GM12865 (cell line): ENCODE results near the gene AP2S1.
"Not testable (repeated sequence)": the region's sequence is repeated elsewhere in the genome, so short reads cannot be mapped to it uniquely, and the experiment has no call there.

Experiments
- DNase-seq: peaks from one replicate; pipeline ENCODE4 v3.0.0; 2010; ENCODE audit warnings: low read depth
- H3K4me3 ChIP-seq: 2 replicates; pipeline ENCODE4 v1.5.1; 2011; ENCODE audit warnings: mild to moderate bottlenecking, low read depth, low read length, control low read depth
- TF ChIP-seq, protein P1 (sequence below): IDR thresholded peaks from 2 replicates; pipeline ENCODE4 v1.5.1; 2011; ENCODE audit warnings: low read length, control low read depth, low read depth, inconsistent platforms; ENCODE audit not compliant: insufficient read depth; ENCODE audit errors: missing control alignments

AP2S1 gene

DNA sequence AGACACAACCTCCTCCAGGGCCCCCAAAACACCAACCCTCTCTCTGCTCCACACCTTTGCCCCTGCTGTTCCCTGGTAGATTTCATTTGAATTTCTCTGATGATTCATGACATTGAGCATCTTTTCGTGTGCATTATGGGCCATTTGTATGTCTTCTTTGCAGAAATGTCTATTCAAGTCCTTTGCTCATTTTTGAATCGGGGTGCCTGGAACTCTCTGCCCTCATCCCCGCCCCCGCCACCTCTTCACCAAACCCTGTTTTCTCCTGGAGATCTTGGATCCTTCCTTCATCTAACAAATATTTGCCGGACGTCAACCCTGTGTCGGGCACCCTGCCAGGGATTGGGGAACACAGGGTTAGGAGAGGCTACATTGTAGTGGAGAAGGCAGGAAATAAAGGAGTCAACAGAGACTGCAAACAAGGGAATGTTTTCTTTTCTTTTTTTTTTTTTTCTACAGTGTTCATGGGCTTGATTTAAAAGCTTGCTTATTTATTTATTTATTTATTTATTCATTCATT, 36.7 kb downstream of the AP2S1 start:
- TF ChIP-seq, protein P1, sequence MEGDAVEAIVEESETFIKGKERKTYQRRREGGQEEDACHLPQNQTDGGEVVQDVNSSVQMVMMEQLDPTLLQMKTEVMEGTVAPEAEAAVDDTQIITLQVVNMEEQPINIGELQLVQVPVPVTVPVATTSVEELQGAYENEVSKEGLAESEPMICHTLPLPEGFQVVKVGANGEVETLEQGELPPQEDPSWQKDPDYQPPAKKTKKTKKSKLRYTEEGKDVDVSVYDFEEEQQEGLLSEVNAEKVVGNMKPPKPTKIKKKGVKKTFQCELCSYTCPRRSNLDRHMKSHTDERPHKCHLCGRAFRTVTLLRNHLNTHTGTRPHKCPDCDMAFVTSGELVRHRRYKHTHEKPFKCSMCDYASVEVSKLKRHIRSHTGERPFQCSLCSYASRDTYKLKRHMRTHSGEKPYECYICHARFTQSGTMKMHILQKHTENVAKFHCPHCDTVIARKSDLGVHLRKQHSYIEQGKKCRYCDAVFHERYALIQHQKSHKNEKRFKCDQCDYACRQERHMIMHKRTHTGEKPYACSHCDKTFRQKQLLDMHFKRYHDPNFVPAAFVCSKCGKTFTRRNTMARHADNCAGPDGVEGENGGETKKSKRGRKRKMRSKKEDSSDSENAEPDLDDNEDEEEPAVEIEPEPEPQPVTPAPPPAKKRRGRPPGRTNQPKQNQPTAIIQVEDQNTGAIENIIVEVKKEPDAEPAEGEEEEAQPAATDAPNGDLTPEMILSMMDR, result no peak
- no peak for DNase-seq
- no peak overlapping the region for H3K4me3 ChIP-seq

DNA sequence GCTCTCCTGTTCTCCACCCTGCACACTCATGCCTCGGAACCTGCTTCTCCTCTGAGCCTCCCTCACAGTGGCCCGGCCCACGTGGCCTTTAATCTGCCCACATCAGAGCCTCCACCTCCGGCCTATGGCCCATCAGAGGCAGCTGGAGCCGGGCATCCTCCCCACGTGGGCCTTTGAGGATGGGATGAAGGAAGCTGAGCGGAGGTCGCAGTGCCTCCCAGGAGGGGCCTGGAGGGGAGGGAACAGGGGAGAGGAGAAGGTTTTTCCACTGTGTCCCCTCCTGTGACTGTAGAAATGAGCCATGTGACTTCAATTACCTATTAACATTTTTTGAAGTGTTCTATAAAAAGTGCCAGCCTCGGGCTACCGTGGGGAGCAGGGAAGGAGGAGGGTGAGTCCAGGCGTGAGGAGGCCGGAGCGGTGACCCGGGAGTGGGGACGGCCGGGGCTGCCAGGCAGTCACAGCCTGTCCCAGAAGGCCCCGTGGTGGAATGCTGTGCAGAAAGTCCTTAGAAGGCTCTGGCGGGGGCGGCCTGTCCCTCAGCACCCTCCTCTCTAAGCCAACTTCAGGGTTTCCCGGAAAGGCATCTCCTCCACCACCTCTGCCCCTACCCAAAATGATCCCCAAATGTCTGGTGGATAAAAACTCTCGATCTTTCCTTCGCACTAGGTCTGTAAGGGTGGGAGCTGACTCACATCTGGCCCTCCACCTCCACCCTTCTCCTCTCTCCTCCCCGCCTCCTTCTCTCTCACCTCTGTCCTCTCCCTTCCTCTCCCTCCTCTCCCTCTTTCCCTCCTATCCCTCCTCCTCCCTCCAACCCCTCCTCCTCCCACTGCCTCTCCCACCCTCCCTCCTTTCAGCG, 37.4 kb downstream of the AP2S1 start:
- TF ChIP-seq, protein P1, result no peak
- no peak overlapping the region for H3K4me3 ChIP-seq
- DNase-seq, result no peak

DNA sequence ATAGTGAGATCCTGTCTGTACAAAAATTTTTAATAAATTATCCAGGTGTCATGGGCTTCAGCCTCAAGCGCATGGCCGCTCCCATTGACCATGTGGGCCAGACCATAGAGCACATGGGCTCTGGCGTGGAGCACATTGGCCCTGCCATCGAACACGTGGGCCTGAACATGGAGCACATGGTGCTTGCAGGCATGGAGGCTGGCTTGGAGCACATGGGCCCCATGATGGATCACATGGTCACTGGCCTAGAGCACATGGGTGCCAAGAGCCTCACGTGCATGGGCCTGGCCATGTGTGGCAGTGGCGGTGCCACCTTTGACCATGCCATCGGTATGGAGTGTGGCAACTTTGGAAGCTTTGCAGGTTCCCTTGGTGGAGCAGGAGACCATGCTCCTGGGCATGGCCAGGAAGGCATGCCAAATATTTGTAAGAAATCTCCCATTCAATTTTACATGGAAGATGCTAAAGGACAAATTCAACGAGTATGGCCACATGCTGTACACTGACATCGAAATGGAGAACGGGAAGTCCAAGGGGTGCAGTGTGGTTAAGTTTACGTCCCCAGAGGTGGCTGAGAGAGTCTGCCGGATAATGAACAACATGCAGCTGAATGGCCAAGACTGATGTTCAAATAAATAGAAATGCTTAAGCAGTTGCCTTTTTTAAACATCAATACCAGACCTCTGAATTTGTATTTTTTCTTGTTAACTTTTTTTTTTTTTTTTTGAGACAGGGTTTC, 40.9 kb downstream of the AP2S1 start:
- TF ChIP-seq, protein P1, result no peak
- no peak overlapping the region for H3K4me3 ChIP-seq
- DNase-seq, result peak; percentile 17

DNA sequence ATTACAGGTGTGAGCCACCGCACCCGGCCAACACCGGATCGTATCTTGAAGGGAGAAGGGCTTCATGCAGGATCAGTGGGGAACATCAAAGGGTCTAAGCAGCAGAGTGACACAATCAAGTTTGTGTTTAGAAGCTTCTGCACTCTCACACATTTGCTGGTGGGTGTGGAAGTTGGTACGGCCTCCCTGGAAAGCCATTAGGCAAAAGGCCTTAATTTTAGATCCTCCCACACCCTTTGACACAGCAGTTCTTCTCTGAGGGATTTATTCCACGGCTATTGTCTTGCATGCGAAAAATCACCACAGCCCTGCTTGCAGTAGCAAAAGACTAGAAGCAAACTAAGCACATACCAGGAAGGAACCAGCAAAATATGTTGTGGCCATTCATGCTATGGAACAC, 44.0 kb downstream of the AP2S1 start:
- no peak for DNase-seq
- H3K4me3 ChIP-seq, result no peak overlapping the region
- TF ChIP-seq, protein P1, result no peak

DNA sequence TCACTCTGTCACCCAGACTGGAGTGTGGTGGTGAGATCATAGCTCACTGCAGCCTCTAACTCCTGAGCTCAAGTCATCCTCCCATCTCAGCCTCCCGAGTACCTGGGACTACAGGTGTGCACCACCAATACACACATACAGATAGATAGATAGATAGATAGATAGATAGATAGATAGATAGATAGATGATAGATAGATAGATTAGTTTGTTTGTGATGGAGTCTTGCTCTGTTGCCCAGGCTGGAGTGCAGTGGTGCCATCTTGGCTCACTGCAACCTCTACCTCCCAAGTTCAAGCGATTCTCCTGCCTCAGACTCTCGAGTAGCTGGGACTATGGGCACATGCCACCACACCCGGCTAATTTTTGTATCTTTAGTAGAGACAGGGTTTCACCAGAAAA, 46.2 kb downstream of the AP2S1 start:
- H3K4me3 ChIP-seq, DNase-seq: not testable (repeated sequence)

DNA sequence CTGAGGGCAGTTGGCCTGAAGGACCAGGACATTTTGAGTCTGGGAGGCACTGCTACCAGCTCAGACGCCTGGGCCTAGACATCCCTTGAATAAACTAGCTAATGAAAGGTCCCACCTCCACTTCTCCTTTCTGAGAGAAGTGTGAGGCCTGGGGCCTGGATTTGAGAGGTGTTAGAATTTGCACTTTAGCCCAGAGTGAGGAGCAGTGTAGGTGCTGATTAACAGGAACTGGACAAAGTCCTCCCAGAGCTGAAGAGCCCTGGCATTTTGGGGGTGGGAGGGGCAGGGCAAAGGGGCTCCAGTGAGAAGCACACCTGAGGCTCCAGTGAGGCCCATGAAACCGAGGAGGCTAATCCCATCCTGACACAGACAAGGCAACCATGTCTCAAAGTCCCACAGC, 47.1 kb downstream of the AP2S1 start:
- DNase-seq, result no peak
- H3K4me3 ChIP-seq, result no peak overlapping the region
- TF ChIP-seq, protein P1, result no peak

DNA sequence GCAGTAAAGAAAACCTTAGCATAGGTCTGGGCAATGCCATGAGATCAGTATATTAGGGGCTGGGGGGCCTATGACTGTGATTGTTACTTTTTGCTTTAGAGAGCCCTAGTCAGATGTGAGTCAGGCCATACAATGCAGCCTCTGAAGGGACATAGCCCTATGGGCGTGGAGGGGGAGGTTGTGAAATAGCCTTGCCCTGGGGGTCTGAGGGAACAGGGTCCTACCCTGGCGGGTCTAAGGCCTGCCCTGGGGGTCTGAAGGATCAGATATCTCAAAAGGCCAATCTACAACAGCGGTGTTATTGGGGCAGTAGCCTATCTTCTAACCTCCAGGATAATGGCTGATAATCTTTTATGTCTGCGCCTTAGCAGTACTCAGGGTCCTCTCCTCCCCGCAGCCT, 48.5 kb downstream of the AP2S1 start:
- no peak overlapping the region for H3K4me3 ChIP-seq
- TF ChIP-seq, protein P1, result no peak
- DNase-seq, result no peak
